NB4 (cell line): ENCODE results near the gene RHEBL1.

Experiments
- DNase-seq: peaks from one replicate; pipeline ENCODE4 v3.0.0; 2010; ENCODE audit warnings: low read depth
- H3K4me3 ChIP-seq: one replicate; pipeline ENCODE4 v1.5.1; 2011; ENCODE audit warnings: mild to moderate bottlenecking, low read depth, low read length, moderate library complexity
- MYC ChIP-seq: IDR thresholded peaks from 2 replicates; pipeline ENCODE4 v1.6.1; 2011; ENCODE audit warnings: low read depth, low read length
- POLR2A ChIP-seq: IDR thresholded peaks from 2 replicates; pipeline ENCODE4 v1.6.1; 2011; ENCODE audit warnings: mild to moderate bottlenecking; ENCODE audit not compliant: insufficient read length; ENCODE audit errors: extremely low read depth
- TF ChIP-seq, protein P1 (sequence below): IDR thresholded peaks from 2 replicates; pipeline ENCODE4 v1.6.1; 2011; ENCODE audit warnings: low read depth, low read length
- TF ChIP-seq, protein P2 (sequence below): IDR thresholded peaks from one replicate; pipeline ENCODE4 v1.5.1; 2012; ENCODE audit warnings: low read depth, low read length

Gene RHEBL1

DNA sequence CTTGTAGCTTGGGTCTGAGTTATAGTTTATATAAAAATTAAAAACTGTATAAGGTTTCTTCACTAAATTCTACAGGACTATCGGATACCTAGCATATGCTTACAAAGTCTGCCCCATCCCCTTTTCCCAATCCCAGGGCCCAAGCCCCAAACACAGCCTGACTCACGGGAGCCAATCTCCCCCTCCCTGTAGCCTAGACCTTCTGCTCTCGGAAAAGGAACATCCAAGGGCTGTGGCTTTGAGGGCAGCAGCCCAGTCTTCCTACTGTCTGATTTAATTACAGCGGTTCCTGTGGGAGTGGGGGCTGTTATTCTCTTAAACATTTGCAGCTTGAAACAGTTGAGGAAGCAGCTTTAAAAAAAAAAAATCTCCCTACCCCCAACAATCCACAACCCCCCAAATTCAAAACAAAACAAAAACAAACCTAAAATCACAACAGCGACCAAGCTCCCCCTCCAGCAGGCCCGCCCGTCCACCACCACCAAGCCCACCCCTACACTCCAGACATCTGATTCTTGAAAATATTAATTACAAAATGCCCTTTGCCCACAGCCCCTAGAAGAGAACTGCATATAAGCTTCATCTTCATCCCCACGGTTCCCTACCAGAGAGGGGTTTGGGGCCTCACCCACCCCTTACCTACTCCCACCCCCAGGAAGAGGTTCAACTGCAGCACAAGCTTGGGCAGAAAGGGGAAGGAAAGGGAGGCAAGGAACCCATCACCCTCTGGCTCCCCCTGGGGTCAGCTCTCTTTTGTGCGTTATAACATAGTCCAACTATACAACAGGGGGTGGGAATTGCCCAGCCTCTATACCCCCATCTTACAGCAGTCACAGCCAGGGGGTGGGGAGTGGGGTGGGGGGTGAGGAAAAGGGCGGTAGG, 50.1 kb downstream of the RHEBL1 start:
- H3K4me3 ChIP-seq: peak overlapping the region; percentile 91
- peak; percentile 92 for DNase-seq
- TF ChIP-seq, protein P1, sequence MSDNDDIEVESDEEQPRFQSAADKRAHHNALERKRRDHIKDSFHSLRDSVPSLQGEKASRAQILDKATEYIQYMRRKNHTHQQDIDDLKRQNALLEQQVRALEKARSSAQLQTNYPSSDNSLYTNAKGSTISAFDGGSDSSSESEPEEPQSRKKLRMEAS: peak; percentile 49
- 0 out of 2 replicates have a peak, but pooled peaks have one; percentile 40 for TF ChIP-seq MYC
- no peak for TF ChIP-seq POLR2A
- TF ChIP-seq, protein P2, sequence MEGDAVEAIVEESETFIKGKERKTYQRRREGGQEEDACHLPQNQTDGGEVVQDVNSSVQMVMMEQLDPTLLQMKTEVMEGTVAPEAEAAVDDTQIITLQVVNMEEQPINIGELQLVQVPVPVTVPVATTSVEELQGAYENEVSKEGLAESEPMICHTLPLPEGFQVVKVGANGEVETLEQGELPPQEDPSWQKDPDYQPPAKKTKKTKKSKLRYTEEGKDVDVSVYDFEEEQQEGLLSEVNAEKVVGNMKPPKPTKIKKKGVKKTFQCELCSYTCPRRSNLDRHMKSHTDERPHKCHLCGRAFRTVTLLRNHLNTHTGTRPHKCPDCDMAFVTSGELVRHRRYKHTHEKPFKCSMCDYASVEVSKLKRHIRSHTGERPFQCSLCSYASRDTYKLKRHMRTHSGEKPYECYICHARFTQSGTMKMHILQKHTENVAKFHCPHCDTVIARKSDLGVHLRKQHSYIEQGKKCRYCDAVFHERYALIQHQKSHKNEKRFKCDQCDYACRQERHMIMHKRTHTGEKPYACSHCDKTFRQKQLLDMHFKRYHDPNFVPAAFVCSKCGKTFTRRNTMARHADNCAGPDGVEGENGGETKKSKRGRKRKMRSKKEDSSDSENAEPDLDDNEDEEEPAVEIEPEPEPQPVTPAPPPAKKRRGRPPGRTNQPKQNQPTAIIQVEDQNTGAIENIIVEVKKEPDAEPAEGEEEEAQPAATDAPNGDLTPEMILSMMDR: peak; percentile 76

DNA sequence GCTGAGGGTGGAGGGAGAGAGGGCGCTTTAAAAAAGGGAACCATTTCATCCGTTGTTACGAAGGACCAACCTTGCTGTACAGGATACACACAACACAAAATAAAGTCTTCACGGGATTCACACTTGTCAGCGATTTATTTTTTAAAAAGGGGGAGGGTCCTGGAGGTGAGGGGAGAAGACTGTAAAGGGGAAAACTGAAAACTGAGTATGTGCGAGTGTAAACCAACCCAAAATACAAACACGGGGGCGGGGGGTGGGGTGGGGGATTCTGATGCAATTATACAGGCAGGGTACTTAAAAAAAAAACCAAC, 50.7 kb downstream of the RHEBL1 start:
- no peak for DNase-seq
- peak overlapping the region; percentile 91 for H3K4me3 ChIP-seq

DNA sequence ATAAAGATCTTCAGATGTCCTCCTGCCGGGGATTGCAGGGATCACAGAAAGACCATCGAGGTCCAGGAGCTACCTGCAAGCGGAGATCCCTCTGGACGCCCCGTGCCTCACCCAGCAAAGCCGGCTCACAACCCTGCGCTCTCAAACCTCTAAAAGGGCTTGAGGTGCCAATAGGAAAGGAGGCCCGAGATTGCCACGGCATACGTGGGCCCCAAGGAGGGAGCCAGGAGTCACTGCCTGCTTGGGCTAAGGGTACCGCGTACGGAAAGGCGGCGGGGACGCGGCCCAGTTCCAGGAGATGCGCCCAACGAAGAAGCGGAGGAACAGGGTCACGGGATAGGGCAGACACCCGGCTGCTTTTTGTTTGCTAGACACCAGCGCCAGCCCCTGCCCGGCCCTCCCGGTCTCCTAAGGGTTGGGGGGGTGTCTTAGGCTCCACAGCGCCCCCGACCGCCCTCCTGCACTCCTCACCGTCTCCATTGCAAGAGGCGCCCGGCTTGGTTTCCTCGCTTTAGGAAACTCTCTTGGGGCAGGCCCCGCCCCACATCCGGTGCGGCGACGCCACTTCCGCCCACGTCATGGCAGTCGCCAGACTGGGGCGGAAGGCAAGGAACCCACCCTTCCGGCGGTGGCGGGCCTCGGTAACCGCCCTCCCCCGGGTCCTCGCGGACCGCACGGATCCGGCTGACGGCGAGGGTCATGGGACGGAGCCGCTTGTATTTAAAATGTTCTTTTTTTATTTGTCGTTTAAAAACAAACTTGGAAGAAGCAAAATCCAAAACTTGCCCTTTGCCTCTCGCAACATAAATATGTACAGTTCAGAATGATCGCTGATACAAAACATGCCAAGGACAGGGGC, 51.3 kb downstream of the RHEBL1 start, which contains the start of gene PRKAG1:
PRKAG1 (minus strand) TSS at position 516 of the 859 bp plus-strand sequence; CDS start at position 480, 36 bp downstream.
- peak; percentile 81 for TF ChIP-seq POLR2A
- TF ChIP-seq, protein P2: peak; percentile 47
- TF ChIP-seq, protein P1: peak; percentile 58
- TF ChIP-seq MYC: peak; percentile 57
- peak within 1 kb of the TSS; percentile 91 for H3K4me3 ChIP-seq
- DNase-seq: peak; percentile 100

More for the DNA sequence above, 50.7 kb downstream of the RHEBL1 start:
- TF ChIP-seq MYC (no peak), POLR2A (no peak)
- TF ChIP-seq, protein P1: no peak
- TF ChIP-seq, protein P2: no peak

DNA sequence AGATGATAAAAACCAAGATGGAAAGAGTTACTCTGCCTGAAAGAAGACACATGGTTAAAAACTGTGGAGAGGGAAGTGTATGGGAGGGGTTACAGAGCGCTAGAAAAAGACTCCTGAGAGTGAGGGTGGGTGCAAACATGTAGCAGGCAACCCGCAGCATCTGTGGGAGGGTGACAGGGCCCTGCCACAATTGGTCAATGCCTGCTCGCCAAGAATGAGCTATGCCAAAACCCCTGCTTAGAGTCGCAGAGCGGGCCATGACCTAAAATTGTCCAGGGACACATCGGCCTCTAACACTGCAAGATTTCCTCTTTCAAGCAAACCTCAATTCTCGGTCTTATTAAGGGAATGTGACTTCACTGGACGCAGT, 51.9 kb downstream of the RHEBL1 start:
- peak; percentile 90 for DNase-seq
- H3K4me3 ChIP-seq: peak overlapping the region; percentile 91
- TF ChIP-seq, protein P1: peak; percentile 39
- TF ChIP-seq POLR2A (no peak), MYC (no peak; the same call in 1 of the 2 replicates)

DNA sequence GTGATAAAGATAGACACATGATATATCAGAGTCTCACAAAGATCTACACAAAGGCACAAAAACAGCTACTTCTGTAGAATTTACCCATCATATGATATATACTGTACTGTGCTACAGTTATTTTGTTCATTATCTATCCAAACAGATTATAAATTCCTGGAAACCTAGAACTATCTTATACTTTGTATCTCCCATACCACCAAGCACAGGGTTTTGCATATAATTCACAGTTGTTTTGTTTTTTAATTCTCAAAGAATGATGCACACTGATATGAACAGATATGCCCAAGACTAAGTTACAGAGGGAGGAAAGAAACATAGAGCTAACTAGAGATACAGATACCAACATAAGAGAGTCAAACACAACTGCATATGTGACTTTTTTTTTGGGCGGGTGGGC, 54.6 kb downstream of the RHEBL1 start:
- TF ChIP-seq MYC: no peak
- TF ChIP-seq, protein P2: no peak
- no peak for TF ChIP-seq POLR2A
- TF ChIP-seq, protein P1: no peak
- no peak for DNase-seq
- H3K4me3 ChIP-seq: no peak overlapping the region
